Stimulated activated CD8-positive, alpha-beta memory T cell treated with anti-CD3 and anti-CD28 coated beads, Interleukin-4, amount 100 ng/mL, for 48 hours (primary cell): ENCODE results near the gene UBAP2.
"Not testable (repeated sequence)": the region's sequence is repeated elsewhere in the genome, so short reads cannot be mapped to it uniquely, and the experiment has no call there.

Source experiments
- DNase-seq: peaks from one replicate; pipeline ENCODE4 v3.0.0-alpha.2; 2020

UBAP2 gene

GRCh38 chr9:33964086-33964768 is 84.5 kb downstream of the UBAP2 start:
- DNase-seq: no peak

GRCh38 chr9:33962468-33962867 is 86.2 kb downstream of the UBAP2 start:
- not testable (repeated sequence) for DNase-seq

- no peak for DNase-seq
Measured at GRCh38 chr9:33959725-33960124, 89.0 kb downstream of the UBAP2 start.

GRCh38 chr9:33956544-33956943 is 92.1 kb downstream of the UBAP2 start:
- DNase-seq: no peak

- DNase-seq: no peak
Measured at GRCh38 chr9:33952066-33952465, 96.6 kb downstream of the UBAP2 start.

GRCh38 chr9:33950371-33950770 is 98.3 kb downstream of the UBAP2 start:
- DNase-seq: no peak

GRCh38 chr9:33946779-33947535 is 101.7 kb downstream of the UBAP2 start:
- DNase-seq: no peak

- DNase-seq: no peak
Measured at GRCh38 chr9:33943389-33943788, 105.3 kb downstream of the UBAP2 start.

- DNase-seq: no peak
Measured at GRCh38 chr9:33942471-33943083, 106.1 kb downstream of the UBAP2 start.

GRCh38 chr9:33939924-33940874 is 108.5 kb downstream of the UBAP2 start:
- no peak for DNase-seq

- no peak for DNase-seq
Measured at GRCh38 chr9:33934188-33934878, 114.4 kb downstream of the UBAP2 start.

- no peak for DNase-seq
Measured at GRCh38 chr9:33932078-33932807, 116.4 kb downstream of the UBAP2 start.

- no peak for DNase-seq
Measured at GRCh38 chr9:33931326-33931725, 117.4 kb downstream of the UBAP2 start.

GRCh38 chr9:33927694-33928093 is 121.0 kb downstream of the UBAP2 start:
- DNase-seq: no peak

- no peak for DNase-seq
Measured at GRCh38 chr9:33926746-33927485, 121.8 kb downstream of the UBAP2 start.

GRCh38 chr9:33924978-33925797 is 123.5 kb downstream of the UBAP2 start:
- no peak for DNase-seq

- DNase-seq: no peak
Measured at GRCh38 chr9:33923998-33924701, 124.5 kb downstream of the UBAP2 start.

GRCh38 chr9:33923079-33923478 is 125.6 kb downstream of the UBAP2 start:
- DNase-seq: no peak
